ENCODE results near the gene HSPA1A.
"Not testable (repeated sequence)": the region's sequence is repeated elsewhere in the genome, so short reads cannot be mapped to it uniquely, and the experiment has no call there.

HSPA1A gene

DNA sequence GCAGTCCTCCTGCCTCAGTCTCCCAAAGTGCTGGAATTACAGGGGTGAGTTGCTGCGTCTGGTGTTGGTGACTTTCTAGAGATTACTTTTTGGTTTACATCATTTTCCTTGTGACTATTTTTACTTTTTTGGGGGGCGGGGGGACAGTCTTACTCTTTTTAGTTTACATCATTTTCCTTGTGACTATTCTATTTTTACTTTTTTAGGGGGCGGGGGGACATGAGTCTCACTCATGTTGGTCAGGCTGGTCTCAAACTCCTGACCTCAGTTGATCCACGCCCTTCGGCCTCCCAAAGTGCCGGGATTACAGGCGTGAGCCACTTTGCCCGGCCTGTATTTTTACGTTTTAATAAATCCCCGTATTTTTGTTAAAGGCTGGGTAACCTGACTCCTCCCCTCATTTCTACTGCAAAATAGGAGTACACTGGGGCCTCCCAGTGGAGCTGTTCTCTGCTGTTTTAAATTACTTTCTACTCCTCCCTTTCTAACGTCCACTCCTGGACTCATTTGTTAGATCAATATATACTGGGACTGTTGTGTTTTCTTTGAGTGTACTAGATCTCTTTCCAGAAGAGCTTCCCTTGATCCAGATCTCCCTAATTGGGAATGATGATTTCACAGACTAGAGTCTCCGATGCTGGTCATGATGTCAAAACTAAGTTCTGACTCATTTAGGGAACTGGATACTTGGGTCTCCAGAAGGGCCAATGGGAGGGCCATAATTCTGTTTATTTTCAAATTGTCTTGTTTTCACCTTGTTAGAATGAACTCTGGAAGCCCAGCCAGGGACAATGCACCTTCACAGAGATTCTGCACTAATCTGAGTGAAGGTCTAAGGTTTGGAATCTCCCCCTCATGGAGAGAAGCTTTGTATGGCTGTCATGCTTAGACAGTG, 21.4 kb downstream of the HSPA1A start:
- TF ChIP-seq, protein P1, sequence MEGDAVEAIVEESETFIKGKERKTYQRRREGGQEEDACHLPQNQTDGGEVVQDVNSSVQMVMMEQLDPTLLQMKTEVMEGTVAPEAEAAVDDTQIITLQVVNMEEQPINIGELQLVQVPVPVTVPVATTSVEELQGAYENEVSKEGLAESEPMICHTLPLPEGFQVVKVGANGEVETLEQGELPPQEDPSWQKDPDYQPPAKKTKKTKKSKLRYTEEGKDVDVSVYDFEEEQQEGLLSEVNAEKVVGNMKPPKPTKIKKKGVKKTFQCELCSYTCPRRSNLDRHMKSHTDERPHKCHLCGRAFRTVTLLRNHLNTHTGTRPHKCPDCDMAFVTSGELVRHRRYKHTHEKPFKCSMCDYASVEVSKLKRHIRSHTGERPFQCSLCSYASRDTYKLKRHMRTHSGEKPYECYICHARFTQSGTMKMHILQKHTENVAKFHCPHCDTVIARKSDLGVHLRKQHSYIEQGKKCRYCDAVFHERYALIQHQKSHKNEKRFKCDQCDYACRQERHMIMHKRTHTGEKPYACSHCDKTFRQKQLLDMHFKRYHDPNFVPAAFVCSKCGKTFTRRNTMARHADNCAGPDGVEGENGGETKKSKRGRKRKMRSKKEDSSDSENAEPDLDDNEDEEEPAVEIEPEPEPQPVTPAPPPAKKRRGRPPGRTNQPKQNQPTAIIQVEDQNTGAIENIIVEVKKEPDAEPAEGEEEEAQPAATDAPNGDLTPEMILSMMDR (IDR thresholded peaks at IDR 0.05; ENCODE audit: low read depth, low read length) = peak; percentile 21
- DNase-seq (ENCODE audit: extremely low read depth, low read depth) = no peak

DNA sequence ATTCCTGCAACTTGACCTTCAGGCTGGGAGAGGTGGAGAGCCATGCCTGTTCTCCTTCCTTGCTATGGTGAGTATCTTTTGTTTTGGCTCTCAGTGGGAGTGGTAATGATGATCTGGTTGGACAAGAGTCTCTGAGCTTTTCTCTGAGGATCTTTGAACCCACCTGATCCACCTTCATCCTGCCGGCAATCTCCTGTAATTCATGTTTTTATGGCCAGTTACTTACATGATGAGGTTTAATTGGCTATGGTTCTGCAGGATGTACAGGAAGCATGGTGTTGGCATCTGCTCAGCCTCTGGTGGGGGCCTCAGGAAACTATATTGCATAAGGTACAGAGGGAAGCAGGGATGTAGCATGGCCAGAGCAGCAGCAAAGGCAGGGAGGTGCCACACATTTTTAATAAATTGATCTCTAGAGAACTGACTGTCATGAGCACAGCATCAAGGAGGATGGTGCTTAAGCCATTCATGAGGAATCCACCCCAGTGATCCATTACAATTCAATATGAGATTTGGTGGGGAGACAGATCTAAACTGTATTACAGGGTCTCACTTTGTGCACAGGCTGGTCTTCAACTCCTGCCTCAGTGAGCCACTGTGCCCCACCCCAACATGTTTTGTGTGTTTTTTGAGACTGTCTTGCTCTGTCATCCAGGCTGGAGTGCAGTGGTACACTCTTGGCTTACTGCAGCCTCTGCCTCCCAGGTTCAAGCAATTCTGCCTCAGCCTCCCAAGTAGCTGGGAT, 22.2 kb downstream of the HSPA1A start:
- DNase-seq (ENCODE audit: extremely low read depth, low read depth) = no peak
- TF ChIP-seq, protein P1 (IDR thresholded peaks at IDR 0.05; ENCODE audit: low read depth, low read length) = no peak

DNA sequence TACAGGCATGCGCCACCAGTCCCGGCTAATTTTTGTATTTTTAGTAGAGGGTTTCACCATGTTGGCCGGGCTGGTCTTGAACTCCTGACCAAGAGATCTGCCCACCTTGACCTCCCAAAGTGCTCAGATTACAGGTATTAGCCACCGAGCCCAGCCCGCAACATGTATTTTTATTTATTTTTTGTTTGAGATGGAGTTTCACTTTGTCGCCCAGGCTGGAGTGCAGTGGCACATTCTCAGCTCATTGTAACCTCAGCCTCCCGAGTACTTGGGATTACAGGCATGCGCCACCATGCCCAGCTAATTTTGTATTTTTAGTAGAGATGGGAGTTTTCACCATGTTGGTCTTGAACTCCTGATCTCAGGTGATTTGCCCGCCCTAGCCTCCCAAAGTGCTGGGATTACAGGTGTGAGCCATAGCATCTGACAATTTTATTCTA, 22.8 kb downstream of the HSPA1A start:
- not testable (repeated sequence) for DNase-seq (ENCODE audit: extremely low read depth, low read depth)

DNA sequence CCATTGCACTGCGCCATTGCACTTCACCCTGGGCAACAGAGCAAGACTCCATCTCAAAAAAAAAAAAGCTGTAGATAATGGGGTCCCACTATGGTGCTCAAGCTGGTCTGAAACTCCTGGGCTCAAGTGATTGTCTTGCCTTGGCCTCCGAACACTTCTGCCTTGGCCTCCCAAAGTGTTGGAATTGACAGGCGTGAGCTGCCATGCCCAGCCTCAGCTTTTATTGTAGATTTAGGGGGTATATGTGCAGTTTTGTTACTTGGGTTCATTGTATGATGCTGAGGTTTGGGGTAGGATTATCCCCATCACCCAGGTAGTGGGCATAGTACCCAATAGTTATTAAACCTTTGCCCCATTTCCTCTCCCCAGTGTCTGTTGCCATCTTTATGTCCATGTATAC, 23.6 kb downstream of the HSPA1A start:
- DNase-seq (ENCODE audit: extremely low read depth, low read depth) = no peak
- TF ChIP-seq, protein P1 (IDR thresholded peaks at IDR 0.05; ENCODE audit: low read depth, low read length) = no peak

DNA sequence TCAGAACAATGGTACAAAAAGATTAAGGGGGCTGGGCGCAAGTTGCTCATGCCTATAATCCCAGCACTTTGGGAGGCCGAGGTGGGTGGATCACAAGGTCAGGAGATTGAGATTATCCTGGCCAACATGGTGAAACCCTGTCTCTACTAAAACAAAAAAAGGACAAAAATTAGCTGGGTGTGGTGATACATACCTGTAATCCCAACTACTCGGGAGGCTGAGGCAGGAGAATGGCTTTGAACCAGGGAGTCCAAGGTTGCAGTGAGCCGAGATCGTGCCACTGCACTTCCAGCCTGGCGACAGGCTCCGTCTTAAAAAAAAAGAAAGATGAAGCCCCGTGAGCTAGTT, 24.4 kb downstream of the HSPA1A start:
- not testable (repeated sequence) for DNase-seq (ENCODE audit: extremely low read depth, low read depth)

DNA sequence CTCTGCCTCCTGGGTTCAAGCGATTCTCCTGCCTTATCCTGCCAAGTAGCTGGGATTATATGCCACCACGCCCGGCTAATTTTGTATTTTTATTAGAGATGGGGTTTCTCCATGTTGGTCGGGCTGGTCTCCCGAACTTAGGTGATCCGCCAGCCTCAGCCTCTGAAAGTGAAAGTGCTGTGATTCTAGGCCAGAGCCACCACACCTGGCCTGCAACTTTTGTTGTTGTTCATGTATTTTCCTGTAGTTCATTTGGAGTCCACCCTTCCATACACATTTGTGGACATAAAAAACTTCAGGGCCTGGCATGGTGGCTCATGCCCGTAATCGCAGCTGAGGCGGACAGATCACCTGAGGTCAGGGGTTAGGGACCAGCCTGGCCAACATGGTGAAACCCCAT, 26.7 kb downstream of the HSPA1A start:
- DNase-seq (ENCODE audit: extremely low read depth, low read depth) = no peak
- TF ChIP-seq, protein P1 (IDR thresholded peaks at IDR 0.05; ENCODE audit: low read depth, low read length) = no peak

DNA sequence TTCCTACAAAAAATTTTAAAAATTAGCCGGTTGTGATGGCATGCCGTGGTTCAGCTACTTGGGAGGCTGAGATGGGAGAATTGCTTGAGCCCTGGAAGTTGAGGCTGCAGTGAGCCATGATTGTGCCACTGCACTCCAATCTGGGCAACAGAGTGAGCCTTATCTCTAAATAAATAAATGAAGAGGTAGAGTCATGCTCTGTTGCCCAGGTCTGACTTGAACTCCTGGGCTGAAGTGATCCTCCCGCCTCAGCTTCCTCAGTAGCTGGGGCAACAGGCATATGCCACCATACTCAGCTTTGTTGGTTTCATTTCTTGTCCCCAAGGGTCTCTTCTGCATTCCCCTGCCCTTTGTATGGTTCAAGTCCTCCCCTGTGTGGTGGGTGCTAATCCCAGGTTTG, 29.2 kb downstream of the HSPA1A start:
- TF ChIP-seq, protein P1 (IDR thresholded peaks at IDR 0.05; ENCODE audit: low read depth, low read length) = no peak
- no peak for DNase-seq (ENCODE audit: extremely low read depth, low read depth)

DNA sequence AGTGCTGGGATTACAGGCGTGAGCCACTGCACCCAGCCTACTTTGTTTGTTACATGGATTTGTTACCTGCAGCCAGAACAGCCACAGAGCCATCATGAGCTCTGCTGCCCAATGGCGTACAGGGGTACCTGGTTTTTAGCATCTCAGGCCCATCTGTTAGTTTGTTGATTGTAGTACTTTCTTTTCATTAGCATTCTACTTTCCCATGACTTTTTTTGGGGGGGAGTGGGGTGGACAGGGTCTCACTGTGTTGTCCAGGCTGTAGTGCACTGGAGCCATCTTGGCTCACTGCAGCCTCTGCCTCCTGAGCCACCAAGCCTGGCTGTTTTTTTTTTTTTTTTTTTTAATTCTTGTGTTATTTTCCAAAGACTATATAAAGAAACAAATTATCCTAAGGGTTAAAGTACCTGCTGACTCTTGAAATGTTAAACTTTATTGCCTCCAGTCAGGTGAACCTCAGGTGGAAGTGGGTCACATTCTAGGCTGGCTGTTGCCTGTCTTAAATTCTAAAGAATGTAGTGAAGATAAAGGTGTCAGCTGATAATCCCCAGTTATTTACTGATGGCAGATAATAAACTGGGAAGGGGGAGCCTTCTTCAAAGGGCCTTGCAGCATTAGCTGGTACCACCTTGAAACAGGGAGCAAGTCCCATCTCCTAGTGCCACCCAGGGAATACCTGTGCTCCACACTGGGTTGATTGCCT, 32.1 kb downstream of the HSPA1A start:
- DNase-seq (ENCODE audit: extremely low read depth, low read depth) = no peak
- TF ChIP-seq, protein P1 (IDR thresholded peaks at IDR 0.05; ENCODE audit: low read depth, low read length) = no peak

Measured in AG09319 (cell line).